Uterus (tissue), 4 donors: ENCODE measurements around the gene CBX2. TPM values are rescaled to one million over a fixed set of nuclear protein-coding genes. Genes with fewer than 3 reads are reported as not detected.

Experiments used
- DNase-seq, 2 donors: peaks; one replicate each; pipeline ENCODE4 v3.0.0-alpha.2; 2019 to 2020
- H3K27ac ChIP-seq, 2 donors: fragments of 200-600 bp; sonication (generic); 1 replicate in 1 of 2; 2 replicates in 1 of 2; pipeline ENCODE4 v1.5.1; 2016 to 2018
- H3K27me3 ChIP-seq, 2 donors: fragments of 200-600 bp; sonication (generic); one replicate each; pipeline ENCODE4 v1.5.1; 2018 to 2019; ENCODE audit warnings: control low read depth in 1 of 2
- H3K36me3 ChIP-seq, 2 donors: fragments of 200-600 bp; sonication (generic); one replicate each; pipeline ENCODE4 v1.5.1; 2019; ENCODE audit warnings: control low read depth in 1 of 2
- H3K4me1 ChIP-seq, 2 donors: fragments of 200-600 bp; sonication (generic); one replicate each; pipeline ENCODE4 v1.5.1; 2018 to 2019; ENCODE audit warnings: control low read depth in 1 of 2
- H3K4me3 ChIP-seq, 2 donors: fragments of 200-600 bp; sonication (generic); 1 replicate in 1 of 2; 2 replicates in 1 of 2; pipeline ENCODE4 v1.5.1; 2018 to 2019; ENCODE audit warnings: mild to moderate bottlenecking in 1 of 2
- H3K9me3 ChIP-seq, 2 donors: fragments of 200-600 bp; sonication (generic); one replicate each; pipeline ENCODE4 v1.5.1; 2019; ENCODE audit warnings: control low read depth in 1 of 2
- CTCF ChIP-seq, 4 experiments: fragments of 200-600 bp in 2 of 4; fragments of 450-650 bp in 2 of 4; sonication (generic) in 2 of 4; IDR thresholded peaks; one replicate each; pipeline ENCODE4 v1.5.1; 2016 to 2019; ENCODE audit warnings: antibody characterized with exemption in 4 of 4, mild to moderate bottlenecking in 2 of 4, moderate library complexity in 1 of 4
- POLR2A ChIP-seq, 2 donors: fragments of 450-650 bp; IDR thresholded peaks; one replicate each; pipeline ENCODE4 v1.6.1; 2016; ENCODE audit warnings: antibody characterized with exemption in 2 of 2, mild to moderate bottlenecking in 1 of 2, moderate library complexity in 1 of 2
- intact Hi-C: fragments of 100-400 bp; cut with DNase I; formaldehyde crosslinking; loops from one replicate; pipeline ENCODE4 v1.15.1; 2023; ENCODE audit warnings: low total_unique reads
- total RNA-seq, 4 donors: library from RNA; depleted of rRNA in 3 of 4; stranded (reverse); fragments of >200 nt in 3 of 4; gene quantifications; one replicate each; pipeline versions ENCODE4 v1.1.0 to v1.2.4, GENCODE V29; 2014 to 2023
- donor health status: DM: yes; HTN: yes; CAD: no.

Gene CBX2
- total RNA-seq, 4 donors from 2014 or later = 1.0 to 14.9 (median 4.6) TPM; not detected in 1

- Histone ChIP-seq H3K4me1 (peaks cover 0 to 25% of the 10 kb centered on the region in 2 donors), H3K4me3 (peak overlapping the region in 1 of 2 donors; percentile 58), H3K9me3 (no peaks in the 10 kb centered on the region), H3K36me3 (no peaks in the 10 kb centered on the region), H3K27me3 (peaks cover 17 to 27% of the 10 kb centered on the region in 2 donors), H3K27ac (no peak overlapping the region)
- peak in 1 of 2 donors; percentile 43 for DNase-seq
- TF ChIP-seq POLR2A (IDR thresholded peaks at IDR 0.05) (no peak), CTCF (IDR thresholded peaks at IDR 0.05) (no peak)
- intact Hi-C loops = no loop called here
These were observed 59.3 kb downstream of the CBX2 start for GRCh38 chr17:79836972-79837887.

Other genes starting within 250 kb of the CBX2 start
- gene RBFOX3, start 167.1 kb upstream of the CBX2 start, total RNA-seq = 1 to 10 TPM in 3 of 4 donors, under 1 TPM in 1; 0.69 to 5.3 (median 2.7) TPM
- not detected for gene ENPP7, start 47.2 kb upstream of the CBX2 start, total RNA-seq
- gene CBX8, start 18.9 kb downstream of the CBX2 start, total RNA-seq = 10 to 100 TPM in 1 of 4 donors, 1 to 10 TPM in 2, not detected in 1; 1.8 to 10.7 (median 2.6) TPM
- gene CBX4, start 61.3 kb downstream of the CBX2 start, total RNA-seq = 1 to 10 TPM in 2 of 4 donors, under 1 TPM in 2; 0.26 to 8.4 (median 3.5) TPM